ENCODE data around the gene ATF7IP2. TPM values are rescaled to one million over a fixed set of nuclear protein-coding genes. Genes with fewer than 3 reads are reported as not detected.
A peak's percentile ranks its signal among the peaks of the same experiment; 100 is the strongest.

Gene ATF7IP2
- total and polyA plus RNA-seq, 10 of the 15 experiments (the other 5 are each of a cell fraction or from before 2014, with no cell fraction given), result 24.6 to 82.1 (median 51.9) TPM

DNA sequence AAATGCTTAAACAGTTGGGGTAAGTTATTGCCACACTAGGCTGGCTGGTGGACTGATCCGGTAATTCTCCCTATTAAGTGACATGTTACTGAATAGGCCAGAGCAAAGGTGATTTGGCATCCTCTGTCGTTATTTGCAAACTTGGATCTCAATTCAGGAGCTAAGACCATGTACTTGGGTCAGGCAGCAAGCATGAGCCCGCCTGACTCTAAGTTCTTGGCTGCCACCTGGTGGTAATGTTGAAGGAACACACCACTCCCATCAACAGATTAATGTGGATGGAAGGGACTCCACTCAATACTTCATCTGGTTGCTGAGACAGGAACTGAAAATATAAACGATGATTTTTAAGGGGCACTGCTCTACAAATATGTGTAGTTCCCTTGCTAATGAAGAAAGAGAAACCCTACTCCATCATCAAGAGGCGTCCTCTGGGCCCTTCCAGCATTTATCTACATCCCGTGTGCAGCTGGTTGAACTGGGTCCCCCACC is 123.7 kb downstream of the ATF7IP2 start (continued):
- TF ChIP-seq, protein P1, sequence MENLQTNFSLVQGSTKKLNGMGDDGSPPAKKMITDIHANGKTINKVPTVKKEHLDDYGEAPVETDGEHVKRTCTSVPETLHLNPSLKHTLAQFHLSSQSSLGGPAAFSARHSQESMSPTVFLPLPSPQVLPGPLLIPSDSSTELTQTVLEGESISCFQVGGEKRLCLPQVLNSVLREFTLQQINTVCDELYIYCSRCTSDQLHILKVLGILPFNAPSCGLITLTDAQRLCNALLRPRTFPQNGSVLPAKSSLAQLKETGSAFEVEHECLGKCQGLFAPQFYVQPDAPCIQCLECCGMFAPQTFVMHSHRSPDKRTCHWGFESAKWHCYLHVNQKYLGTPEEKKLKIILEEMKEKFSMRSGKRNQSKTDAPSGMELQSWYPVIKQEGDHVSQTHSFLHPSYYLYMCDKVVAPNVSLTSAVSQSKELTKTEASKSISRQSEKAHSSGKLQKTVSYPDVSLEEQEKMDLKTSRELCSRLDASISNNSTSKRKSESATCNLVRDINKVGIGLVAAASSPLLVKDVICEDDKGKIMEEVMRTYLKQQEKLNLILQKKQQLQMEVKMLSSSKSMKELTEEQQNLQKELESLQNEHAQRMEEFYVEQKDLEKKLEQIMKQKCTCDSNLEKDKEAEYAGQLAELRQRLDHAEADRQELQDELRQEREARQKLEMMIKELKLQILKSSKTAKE (IDR thresholded peaks at IDR 0.05; ENCODE audit: low read depth, poor library complexity, severe bottlenecking), result peak; percentile 17

DNA sequence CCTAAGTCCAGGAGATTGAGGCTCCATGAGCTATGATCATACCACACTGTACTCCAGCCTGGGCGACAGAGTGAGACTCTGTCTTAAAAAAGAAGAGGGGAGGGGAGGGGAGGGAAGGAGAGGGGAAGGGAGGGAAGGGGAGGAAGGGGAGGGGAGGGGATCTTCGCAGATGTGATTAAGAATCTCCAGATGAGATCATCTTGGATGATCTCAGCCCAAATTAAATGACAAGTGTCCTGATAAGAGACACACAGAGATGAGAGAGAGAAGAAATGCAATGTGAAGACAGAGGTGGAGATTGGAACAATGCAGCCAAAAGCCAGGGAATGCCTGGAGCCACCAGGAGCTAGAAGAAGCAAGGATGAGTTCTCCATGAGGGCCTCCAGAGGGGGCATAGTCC is 124.4 kb downstream of the ATF7IP2 start:
- DNase-seq (ENCODE audit: low read depth, low spot score), result no peak
- Histone ChIP-seq H3K9me3 (replicated peaks; ENCODE audit: control insufficient read depth, insufficient read depth, low read length) (no peaks in the 10 kb centered on the region), H2AFZ (ENCODE audit: control insufficient read depth, low read depth, low read length) (no peak overlapping the region), H3K9ac (ENCODE audit: control insufficient read depth, insufficient read depth, low read length) (no peak overlapping the region), H3K36me3 (ENCODE audit: control insufficient read depth in 2 of 2, insufficient read depth in 2 of 2, low read length in 1 of 2) (no peaks in the 10 kb centered on the region), H3K27ac (ENCODE audit: control insufficient read depth, insufficient read depth) (no peak overlapping the region), H4K20me1 (ENCODE audit: control insufficient read depth, insufficient read depth) (no peaks in the 10 kb centered on the region), H3K4me1 (ENCODE audit: control insufficient read depth, insufficient read depth, low read length) (peaks cover 8% of the 10 kb centered on the region), H3K27me3 (replicated peaks in 1 of 2; ENCODE audit: control insufficient read depth in 2 of 2, insufficient read depth in 2 of 2, low read length in 1 of 2) (no peaks in the 10 kb centered on the region), H3K79me2 (ENCODE audit: control insufficient read depth, insufficient read depth, low read length) (no peaks in the 10 kb centered on the region), H3K4me2 (ENCODE audit: control insufficient read depth, insufficient read depth) (no peak overlapping the region), H3K4me3 (no peak overlapping the region)
- SMC1A ChIA-PET (ENCODE audit: uncharacterized antibody, unreplicated experiment), result interaction anchor here (0.6 to 12.7 kb wide), 16 partner anchors 10 to 1371 kb away, joined by 3 to 193 read pairs (median 5); partner anchors contain the start of gene GRIN2A
- BruUV-seq (replicated peaks), result no TSS peak
- no peak for FAIRE-seq
- in situ Hi-C loops (cut with MboI) (loop anchor here (5.0 kb wide), 1 partner anchor 227 kb away; no protein-coding TSS in a partner anchor), intact Hi-C loops (cut with micrococcal nuclease; ENCODE audit: unreplicated experiment) (no loop called here)
- no CpG with 5 or more reads among the region's 2 CpGs for WGBS (ENCODE audit: insufficient coverage, insufficient replicate concordance, low lambda C conversion rate, missing lambda C conversion rate)
- RAD21 ChIA-PET (ENCODE audit: unreplicated experiment), result interaction anchor here (0.7 to 7.3 kb wide), 12 partner anchors 45 to 1251 kb away, joined by 3 to 92 read pairs (median 4); no protein-coding TSS in a partner anchor
- CTCF ChIA-PET, result interaction anchor here (0.6 to 9.7 kb wide), 21 partner anchors 12 to 1350 kb away, joined by 3 to 136 read pairs (median 4); partner anchors contain the start of gene GRIN2A
- POLR2A ChIA-PET, result interaction anchor here (1.2 to 2.6 kb wide), 2 partner anchors 196 to 197 kb away, joined by 4 to 9 read pairs; no protein-coding TSS in a partner anchor
- no peak for ATAC-seq
- no peak for TF ChIP-seq NR2C1 (IDR thresholded peaks at IDR 0.05)
- TF ChIP-seq, protein P2, sequence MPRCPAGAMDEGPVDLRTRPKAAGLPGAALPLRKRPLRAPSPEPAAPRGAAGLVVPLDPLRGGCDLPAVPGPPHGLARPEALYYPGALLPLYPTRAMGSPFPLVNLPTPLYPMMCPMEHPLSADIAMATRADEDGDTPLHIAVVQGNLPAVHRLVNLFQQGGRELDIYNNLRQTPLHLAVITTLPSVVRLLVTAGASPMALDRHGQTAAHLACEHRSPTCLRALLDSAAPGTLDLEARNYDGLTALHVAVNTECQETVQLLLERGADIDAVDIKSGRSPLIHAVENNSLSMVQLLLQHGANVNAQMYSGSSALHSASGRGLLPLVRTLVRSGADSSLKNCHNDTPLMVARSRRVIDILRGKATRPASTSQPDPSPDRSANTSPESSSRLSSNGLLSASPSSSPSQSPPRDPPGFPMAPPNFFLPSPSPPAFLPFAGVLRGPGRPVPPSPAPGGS (IDR thresholded peaks at IDR 0.05; ENCODE audit: borderline replicate concordance, insufficient read depth, low read depth, low read length, poor library complexity, severe bottlenecking), result no peak
- no peak for TF ChIP-seq MTA3 (IDR thresholded peaks at IDR 0.05; ENCODE audit: borderline replicate concordance, low read length)
- no peak for TF ChIP-seq LARP7 (IDR thresholded peaks at IDR 0.05)
- no peak for TF ChIP-seq IRF4 (IDR thresholded peaks at IDR 0.05; ENCODE audit: low read depth, low read length)
- TF ChIP-seq, protein P3, sequence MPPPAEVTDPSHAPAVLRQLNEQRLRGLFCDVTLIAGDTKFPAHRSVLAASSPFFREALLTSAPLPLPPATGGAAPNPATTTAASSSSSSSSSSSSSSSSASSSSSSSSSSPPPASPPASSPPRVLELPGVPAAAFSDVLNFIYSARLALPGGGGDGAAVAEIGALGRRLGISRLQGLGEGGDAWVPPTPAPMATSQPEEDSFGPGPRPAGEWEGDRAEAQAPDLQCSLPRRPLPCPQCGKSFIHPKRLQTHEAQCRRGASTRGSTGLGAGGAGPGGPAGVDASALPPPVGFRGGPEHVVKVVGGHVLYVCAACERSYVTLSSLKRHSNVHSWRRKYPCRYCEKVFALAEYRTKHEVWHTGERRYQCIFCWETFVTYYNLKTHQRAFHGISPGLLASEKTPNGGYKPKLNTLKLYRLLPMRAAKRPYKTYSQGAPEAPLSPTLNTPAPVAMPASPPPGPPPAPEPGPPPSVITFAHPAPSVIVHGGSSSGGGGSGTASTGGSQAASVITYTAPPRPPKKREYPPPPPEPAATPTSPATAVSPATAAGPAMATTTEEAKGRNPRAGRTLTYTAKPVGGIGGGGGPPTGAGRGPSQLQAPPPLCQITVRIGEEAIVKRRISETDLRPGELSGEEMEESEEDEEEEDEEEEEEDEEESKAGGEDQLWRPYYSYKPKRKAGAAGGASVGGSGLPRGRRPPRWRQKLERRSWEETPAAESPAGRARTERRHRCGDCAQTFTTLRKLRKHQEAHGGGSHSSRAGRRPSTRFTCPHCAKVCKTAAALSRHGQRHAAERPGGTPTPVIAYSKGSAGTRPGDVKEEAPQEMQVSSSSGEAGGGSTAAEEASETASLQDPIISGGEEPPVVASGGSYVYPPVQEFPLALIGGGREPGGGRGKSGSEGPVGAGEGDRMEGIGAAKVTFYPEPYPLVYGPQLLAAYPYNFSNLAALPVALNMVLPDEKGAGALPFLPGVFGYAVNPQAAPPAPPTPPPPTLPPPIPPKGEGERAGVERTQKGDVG (CRISPR knock-in tag; IDR thresholded peaks at IDR 0.05), result no peak
- TF ChIP-seq YBX1 (IDR thresholded peaks at IDR 0.05), result no peak
- TF ChIP-seq DPF2 (IDR thresholded peaks at IDR 0.05), result no peak
- TF ChIP-seq RAD51 (IDR thresholded peaks at IDR 0.05), result no peak
- TF ChIP-seq, protein P4, sequence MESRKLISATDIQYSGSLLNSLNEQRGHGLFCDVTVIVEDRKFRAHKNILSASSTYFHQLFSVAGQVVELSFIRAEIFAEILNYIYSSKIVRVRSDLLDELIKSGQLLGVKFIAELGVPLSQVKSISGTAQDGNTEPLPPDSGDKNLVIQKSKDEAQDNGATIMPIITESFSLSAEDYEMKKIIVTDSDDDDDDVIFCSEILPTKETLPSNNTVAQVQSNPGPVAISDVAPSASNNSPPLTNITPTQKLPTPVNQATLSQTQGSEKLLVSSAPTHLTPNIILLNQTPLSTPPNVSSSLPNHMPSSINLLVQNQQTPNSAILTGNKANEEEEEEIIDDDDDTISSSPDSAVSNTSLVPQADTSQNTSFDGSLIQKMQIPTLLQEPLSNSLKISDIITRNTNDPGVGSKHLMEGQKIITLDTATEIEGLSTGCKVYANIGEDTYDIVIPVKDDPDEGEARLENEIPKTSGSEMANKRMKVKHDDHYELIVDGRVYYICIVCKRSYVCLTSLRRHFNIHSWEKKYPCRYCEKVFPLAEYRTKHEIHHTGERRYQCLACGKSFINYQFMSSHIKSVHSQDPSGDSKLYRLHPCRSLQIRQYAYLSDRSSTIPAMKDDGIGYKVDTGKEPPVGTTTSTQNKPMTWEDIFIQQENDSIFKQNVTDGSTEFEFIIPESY (IDR thresholded peaks at IDR 0.05), result no peak
- TF ChIP-seq CEBPB (IDR thresholded peaks at IDR 0.05; ENCODE audit: borderline replicate concordance in 1 of 2, low read depth in 2 of 2, low read length in 2 of 2), result no peak

Data from GM12878 (cell line).